Activated naive CD8-positive, alpha-beta T cell treated with anti-CD3 and anti-CD28 coated beads, Interleukin-2, amount 50 U/mL, for 16 hours (primary cell): ENCODE measurements around the gene AHNAK2.

Experiments used
- DNase-seq: peaks from one replicate; pipeline ENCODE4 v3.0.0-alpha.2; 2020; ENCODE audit warnings: low read depth, low spot score

AHNAK2 gene

DNA sequence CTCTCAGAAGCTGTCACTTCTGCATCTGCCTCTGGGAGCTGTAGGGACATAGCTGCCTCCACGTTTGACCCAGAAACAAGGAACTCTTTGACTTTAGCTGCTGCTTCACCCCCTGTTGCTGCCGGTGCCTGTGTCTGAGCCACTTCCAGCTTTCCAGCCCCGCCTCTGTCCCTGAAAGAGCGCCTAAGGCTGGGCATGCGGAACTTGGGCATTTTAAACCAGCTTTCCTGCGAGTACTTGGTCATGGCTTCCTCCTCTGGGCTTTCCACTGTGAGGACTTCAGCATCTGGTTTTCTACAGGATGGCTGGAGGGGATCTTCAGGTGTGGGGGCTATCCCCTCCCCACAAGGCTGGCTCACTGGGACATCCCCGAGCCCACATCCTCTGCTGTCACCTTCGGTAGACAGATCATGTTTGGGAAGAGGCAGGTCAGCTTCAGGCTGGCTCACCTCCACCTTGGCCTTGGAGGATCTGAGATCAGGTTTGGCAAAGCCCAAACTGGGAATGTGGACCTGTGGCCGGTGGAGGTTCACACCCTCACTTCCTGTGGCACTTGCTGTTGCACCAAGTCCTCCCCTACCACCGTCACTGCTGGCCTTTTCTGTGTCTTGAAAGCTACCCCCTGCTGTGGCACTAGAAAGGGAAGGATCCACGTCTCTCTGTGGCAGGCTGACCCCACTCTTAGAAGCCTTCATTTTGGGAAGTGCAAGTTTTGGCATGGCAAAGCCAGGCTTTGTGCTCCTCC, 38.3 kb downstream of the AHNAK2 start:
- no peak for DNase-seq

DNA sequence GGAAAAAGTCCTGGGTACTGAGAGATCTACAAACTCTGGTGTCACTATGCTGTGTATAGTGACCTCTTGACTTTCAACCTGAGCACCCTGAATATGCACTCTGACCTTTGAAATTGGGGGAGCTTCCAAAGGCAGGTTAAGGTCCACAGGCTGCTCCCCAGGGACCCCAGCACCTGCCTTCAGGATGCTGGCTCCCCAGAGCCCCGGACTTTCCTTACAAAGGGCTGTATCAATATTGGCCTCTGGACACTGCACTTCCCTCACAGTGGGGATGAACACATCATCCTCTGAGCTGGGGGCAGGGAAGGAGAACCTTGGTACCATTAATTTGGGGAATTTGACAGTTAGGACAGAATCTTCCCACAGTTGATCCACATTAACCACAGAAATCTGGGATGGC, 39.2 kb downstream of the AHNAK2 start:
- DNase-seq: no peak

DNA sequence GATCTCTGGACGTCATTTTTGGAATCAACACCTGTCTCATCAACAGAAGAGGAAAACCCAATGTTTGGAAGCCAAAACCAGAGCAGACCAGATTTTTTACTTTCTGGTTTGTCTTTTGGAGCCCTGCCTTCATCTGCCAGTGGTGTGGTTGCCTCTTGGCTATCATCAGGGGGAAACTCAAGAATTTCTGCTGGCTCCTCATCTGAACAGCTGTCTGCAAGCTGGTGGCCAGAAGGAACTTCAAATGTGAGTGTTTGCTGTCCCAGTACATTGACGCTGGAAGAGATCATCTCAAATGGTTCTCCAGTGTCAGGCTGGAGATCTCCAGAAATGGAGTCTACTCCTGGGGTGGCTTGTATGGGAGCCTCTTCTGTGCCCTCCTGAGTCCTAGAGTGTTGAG, 39.7 kb downstream of the AHNAK2 start:
- no peak for DNase-seq

DNA sequence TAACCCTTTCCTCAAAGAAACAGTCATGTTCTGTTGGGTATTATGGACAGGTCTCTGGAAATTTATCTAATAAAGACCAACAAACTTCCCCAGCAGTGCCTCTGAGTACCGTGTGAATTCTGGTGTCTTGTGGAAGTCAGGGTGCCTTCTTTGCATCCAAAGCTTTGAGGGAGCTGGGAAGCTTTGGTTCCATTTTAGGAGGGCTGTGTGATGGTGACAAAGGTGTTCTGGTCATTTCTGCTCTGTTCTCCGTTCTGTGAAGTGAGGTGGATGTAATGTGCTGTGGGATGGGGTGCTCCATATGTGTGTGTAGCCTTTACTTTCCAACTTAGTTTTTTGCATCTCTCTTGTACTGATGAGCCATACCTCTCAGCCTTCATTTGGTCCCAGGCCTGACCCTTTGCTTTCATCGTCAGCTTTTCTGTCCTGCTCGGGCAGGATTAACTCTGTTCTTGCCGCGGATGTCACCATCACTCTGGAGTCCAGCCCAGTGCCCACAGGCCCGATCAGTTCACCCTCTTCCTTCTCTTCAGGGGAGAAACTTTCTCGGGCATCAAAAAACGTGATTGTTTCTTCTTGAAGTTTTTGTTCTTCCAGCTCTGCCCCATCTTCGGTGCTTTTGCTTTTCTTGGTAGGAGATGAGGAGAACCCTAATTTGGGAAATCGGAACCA, 40.3 kb downstream of the AHNAK2 start:
- no peak for DNase-seq

DNA sequence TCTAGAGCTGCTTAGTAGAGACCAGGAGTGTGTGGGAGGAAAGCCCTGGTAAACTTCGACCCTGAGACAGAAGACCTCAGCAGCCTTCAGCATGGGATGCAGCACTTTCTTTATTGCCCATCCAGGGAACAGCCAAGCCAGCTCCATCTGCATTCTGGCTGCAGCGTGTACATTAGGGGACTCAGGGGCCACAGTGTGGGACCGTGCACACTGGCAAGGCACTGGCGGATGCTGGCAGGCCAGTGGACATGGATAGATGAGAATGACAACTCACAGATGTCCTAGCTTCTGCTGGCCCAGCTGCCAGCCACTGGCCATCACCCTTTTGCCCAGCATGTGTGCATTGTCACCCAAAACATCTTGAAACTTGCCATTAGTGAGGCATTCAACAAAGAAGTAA, 41.0 kb downstream of the AHNAK2 start:
- DNase-seq: no peak

DNA sequence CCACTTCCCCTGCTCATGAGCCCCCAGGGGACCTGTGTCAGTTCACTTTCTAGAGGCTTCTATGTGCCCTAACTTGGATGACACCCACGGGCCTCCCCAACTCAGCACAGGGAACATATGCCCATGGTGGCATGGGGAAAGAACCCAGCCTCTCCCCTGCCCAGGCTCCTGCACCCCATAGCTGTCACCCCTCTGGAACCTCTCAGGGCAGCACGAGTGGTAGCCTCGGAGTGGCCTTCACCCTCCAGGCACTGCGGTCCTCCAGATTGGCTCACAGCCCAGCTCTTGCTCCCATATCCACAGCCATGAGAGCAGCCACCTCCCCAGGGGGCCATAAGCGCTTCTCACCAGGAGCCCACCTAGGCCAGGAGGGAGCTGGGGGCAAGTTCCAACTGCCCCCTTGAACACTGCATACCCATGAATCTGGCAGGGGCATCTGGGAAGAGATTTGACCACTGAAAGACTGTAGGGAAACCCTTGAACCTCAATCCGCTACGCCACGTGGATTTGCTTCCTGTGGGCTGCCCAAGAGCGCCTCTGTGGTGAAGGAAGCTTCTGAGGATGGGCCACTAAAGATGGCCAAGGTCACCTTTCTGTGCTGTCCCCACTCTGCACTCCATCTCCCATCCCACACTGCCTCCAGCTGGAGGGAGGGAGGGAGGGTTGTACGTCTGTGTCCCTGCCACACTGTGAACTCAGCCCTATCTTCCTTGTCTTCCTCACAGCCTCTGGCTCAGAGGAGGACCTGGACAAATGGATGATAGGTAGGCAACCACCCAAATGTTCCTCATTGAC, 41.6 kb downstream of the AHNAK2 start:
- no peak for DNase-seq

DNA sequence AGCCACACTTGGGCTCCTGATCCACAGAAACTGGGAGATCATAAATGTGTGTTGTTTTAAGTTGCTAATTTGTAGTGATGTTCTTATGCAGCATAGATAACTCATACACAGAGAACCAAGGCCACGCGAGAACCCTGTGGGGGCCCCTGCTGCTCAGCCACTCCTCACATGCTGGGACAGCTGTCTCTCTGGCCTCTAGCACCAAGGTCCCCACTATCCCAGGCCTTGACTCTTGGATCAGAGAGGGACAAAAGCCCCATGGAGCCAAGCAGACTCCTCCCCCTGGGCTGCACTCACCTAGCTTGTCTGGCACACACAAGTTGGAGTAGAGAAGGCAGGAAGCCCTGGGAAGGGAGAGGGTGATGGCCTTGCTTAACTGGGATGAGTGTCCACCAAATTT, 42.2 kb downstream of the AHNAK2 start:
- DNase-seq: no peak

DNA sequence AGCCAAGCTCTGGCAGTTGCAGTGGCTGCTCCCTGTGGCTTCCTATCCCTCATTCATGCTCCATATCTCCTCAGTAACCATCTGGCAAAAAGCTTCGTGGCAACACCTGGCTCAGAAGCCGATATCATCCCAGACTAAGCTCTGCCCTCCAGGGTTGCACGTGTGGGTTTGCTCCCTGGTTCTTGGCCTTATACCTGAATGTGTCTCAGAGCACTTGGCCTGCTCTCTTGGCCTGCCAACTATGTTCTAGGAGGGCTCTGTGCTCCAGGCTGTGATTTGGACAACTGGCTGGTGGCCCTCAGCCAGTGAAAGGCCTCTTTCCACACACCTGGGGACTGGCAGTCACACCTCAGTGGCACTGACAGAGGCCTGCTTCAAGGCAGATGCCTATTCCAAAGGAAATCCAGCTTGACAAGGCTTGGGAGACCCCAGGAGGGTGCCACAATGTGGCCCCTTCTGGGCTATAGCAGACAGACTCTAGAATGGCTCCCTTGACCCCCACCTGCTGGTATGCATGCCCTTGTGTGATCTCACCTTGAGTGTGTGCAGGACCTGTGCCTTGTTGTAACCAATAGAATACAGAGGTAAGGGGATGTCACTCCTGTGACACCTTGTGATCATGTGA, 43.0 kb downstream of the AHNAK2 start:
- DNase-seq: no peak

DNA sequence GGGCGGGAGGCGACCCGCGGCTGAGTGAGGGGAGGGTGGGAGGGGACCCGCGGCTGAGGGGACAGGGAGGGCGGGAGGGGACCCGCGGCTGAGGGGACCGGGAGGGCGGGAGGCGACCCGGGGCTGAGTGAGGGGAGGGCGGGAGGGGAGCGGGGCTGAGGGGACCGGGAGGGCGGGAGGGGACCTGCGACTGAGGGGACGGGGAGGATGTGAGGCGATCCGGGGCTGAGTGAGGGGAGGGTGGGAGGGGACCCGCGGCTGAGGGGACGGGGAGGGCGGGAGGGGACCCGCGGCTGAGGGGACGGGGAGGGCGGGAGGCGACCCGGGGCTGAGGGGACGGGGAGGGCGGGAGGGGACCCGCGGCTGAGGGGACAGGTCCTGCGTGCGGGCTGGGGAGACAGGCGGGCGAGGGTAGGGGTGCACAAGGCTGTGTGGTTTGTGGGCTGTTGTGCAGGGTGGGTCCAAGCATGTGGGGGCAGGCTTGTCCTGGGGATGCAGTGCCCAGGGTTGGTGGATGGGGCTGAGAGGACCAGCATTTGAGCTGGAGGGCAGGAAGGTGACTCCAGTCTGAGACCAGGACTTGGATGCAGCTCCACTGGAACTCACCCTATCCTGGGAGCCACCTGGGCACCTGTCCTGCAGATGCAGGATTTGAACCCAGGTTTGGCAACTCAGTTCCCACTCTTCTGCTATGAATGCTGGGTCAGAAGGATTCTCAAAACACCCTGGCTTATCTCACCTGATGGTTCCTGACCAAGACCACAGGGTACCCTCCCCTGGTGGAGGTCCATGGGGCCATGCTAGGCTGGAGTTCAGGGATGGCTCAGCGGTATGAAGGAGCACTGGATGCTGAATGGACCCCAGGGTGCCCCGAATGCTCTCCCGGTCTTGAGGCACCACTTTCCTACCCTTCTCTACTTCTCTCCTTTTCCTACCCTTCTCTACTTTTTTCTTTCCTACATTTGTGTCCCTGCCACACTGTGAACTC, 44.1 kb downstream of the AHNAK2 start:
- no peak for DNase-seq

DNA sequence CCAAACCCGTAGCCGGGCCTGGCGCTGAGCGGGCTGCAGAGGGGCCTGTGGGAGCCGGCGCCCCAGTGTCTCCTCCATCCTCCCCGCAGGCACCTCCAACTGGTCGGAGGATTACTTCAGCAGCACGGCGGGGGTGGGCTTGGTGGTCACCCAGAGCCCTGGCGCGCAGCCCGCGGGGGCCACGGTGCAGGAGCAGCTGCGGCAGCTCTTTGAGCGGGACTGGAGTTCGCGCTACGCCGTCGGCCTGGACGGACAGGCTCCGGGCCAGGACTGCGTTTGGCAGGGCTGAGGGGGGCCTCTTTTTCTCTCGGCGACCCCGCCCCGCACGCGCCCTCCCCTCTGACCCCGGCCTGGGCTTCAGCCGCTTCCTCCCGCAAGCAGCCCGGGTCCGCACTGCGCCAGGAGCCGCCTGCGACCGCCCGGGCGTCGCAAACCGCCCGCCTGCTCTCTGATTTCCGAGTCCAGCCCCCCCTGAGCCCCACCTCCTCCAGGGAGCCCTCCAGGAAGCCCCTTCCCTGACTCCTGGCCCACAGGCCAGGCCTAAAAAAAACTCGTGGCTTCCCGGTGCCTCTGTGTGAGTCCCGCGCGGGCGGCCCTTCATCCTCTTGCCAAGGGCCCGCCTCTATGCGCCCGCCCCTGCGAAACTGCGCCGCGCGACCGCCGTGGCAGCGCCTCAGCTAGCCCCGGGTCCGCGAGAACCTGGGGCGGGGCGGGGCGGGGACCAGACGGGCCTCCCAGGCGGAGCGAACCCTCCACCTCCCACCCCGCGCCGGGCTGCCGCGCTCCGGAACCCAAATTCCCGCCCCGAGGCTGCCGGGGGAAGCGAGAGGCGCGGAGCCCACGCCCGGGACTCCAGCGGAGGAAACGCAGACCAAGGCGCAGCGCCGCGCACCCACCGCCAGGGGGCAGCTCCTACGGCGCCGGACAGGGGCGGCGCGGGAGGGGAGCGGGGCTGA, 45.2 kb downstream of the AHNAK2 start:
- peak; percentile 80 for DNase-seq

DNA sequence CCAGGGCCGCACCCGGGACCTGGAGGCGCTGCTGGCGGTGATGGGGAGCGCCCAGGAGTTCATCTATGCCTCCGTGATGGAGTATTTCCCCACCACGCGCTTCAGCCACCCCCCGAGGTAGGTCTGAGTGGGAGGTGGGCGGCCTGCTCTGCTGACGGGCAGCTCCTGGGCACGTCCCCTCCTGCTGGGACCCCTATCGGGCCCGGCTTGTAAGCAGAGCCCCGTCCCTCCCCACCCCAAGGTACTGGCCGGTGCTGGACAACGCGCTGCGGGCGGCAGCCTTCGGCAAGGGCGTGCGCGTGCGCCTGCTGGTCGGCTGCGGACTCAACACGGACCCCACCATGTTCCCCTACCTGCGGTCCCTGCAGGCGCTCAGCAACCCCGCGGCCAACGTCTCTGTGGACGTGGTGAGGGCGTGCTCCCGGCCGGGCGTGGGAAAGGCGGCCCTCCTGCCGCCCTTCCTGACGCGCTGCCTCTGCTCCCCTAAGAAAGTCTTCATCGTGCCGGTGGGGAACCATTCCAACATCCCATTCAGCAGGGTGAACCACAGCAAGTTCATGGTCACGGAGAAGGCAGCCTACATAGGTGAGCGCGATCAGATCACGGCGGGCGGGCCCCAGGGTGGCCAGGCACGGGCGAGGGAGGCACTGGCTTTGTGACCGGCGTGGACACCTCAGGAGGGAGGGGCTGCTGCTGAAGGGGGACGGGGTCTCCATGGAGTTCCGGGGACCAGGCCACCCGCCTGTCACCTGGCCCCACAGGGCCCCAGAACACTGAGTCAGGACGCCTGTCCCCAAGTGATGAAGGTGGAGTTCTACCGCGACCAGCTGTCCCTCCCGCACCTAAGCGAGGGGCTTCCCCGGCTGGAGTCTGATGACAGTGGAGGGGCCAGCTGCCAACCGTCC, 46.2 kb downstream of the AHNAK2 start:
- DNase-seq: no peak

DNA sequence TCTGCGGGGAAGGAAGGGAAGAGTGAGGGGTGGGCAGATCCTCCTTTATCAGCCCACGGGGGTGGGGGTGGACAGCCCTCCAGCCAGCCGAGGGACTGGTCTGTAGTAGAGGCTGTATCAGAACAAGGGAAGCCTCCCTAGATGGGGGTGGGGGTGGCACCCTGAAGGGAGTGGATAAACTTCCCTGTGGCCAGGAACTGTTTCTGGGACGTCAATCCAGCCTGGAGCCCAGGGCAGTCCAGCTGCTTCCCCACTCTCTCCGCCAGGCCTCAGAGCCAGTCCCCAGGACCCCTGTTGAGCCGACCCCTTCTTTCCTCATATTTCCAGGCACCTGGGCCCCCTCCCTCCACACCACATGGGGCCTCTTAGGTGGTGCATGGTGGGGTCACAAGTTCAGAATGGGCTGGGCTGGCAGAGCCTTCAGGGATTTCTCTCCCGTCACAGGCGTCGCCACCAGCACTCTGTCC, 46.8 kb downstream of the AHNAK2 start:
- no peak for DNase-seq

DNA sequence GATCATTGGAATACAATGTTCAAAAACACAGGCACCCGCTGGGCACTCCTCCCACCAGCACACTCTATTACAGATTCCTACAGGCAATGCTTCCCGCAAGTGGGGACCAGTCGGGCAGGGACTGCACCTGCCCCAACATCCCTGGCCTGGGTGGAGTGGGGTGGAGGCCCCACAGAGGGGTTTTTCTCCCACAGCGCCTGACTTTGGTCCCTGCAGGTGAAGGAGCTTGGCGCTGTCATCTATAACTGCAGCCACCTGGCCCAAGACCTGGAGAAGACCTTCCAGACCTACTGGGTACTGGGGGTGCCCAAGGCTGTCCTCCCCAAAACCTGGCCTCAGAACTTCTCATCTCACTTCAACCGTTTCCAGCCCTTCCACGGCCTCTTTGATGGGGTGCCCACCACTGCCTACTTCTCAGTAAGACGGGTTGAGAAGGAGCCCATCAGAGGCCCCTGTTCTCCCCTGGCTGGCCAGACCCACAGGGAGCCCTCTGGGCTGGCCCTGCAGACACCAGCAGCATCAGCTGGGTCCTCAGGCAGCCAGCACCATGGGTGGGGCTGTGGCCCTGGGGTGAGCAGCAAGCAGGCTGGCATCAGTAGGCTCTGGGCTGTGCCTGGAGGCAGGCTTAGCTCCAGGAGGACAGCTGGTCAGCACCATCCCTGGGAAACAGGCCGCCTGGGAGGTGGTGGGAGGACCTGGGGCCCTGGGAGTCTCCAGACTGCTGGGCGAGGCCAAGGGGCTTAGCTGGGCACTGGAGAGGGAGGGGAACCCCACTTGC, 47.5 kb downstream of the AHNAK2 start:
- DNase-seq: no peak

DNA sequence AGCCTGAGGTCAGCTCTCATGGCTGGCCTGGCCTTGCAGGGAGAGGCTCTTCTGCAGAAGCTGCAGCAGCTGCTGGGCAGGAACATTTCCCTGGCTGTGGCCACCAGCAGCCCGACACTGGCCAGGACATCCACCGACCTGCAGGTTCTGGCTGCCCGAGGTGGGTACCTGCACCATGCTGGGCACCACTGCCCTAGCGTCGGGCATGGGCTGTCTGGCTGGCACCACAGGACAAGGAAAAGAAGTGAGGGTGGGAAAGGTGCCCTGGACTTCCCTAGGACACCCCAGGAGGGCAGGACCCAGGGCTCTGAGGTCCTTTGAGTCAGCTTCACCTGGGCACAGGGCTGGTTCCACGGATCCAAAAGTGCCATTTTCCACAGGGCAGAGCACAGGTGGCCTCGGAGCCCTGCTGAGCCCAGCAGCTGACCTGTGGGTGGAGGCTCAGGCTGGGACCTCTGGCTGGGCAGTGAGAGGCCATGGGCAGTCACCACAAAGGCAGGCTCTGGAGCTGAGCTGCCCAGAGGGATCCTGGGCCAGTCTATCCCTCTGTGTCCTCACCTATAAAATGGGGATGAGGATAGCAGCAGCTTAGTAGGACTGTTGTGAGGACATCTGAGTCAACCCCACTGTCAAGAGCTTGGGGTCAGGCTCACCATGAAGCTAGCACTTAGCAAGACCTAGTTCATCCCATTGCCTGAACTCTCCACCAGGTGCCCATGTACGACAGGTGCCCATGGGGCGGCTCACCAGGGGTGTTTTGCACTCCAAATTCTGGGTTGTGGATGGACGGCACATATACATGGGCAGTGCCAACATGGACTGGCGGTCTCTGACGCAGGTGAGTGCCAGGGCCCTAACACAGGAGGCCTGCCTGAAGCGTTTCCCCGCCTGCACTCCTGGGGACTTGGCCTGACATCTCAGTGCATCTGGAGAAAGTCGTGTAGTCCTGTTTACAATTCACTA, 48.6 kb downstream of the AHNAK2 start:
- no peak for DNase-seq

DNA sequence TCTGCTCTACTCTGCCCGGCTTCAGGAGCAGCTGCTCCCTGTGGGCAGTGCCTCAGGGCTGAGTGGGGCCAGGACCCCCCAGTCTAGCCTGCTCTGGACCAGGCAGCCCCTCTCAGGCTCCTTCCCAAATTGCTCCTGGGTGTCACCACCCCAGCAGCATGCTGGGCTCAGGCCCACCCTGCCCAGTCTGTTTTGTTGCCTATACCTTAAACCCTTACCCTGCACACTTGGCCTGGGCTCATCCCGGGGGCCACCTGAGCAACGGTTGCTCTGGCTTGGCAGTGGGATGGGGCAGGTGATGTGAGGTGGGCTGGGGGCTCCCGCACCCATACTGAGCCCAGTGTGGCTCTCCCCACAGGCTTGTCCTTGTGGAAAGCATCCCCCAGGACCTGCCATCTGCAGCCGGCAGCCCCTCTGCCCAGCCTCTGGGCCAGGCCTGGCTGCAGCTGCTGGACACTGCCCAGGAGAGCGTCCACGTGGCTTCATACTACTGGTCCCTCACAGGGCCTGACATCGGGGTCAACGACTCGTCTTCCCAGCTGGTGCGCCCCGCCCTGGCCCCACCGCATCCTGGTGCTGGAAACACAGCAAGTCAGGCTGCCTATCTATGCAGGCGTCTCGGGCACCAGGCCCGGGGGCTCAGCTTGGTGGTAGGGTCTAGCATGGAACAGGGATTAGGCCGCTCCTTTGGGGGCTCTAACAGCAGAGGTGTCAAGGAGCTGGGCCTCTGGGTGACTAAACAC, 49.6 kb downstream of the AHNAK2 start:
- DNase-seq: no peak

DNA sequence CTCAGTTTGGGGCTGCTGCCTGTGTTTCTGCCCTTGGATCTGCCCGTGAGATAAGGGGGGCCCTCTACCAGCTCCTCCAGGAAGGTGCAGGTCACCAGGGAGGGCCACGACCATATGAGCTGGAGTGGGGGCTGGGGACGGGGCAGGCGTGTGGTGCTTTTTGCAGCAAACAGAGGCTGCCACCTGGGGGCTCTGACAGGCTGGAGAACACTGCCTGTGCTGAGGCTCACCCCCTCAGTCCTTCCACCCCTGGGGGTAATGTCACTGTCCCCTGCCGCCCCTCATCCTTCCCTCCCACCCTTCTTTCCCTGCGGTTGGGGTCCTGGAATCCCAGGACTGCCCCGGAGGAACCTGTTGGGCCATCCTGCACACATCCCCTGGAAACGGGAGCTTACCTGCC, 50.3 kb downstream of the AHNAK2 start:
- DNase-seq: no peak
